IMR-90 (cell line): ENCODE data around the gene DNAJC3. TPM values are rescaled to one million over a fixed set of nuclear protein-coding genes. Genes with fewer than 3 reads are reported as not detected.

Experiments used
- ATAC-seq: fragments of 200-7000 bp; cut with Tn5 transposase; 2 replicates; pipeline ENCODE4 v1.9.1; 2020; ENCODE audit warnings: low read depth, mild to moderate bottlenecking, moderate library complexity
- BruUV-seq: library from RNA; stranded (reverse); fragments of 400-500 nt; replicated peaks from 2 replicates; lab custom pipeline; 2021; lab: Mats Ljungman, UMichigan
- CTCF ChIA-PET: fragments of 300-600 bp; formaldehyde crosslinking; extraction: SDS; loops from one replicate; lab custom pipeline; 2021; ENCODE audit warnings: antibody characterized with exemption; lab: Yijun Ruan, JAX
- POLR2A ChIA-PET: fragments of 300-600 bp; sonication (Branson Sonifier 250); formaldehyde crosslinking; loops from one replicate; lab custom pipeline; 2022; ENCODE audit warnings: antibody characterized with exemption; ENCODE audit not compliant: unreplicated experiment; lab: Charles Lee
- DNase-seq: peaks from one replicate; pipeline ENCODE4 v3.0.0; 2013
- H2AFZ ChIP-seq: replicated peaks from 2 replicates; pipeline ENCODE3; 2013; ENCODE audit warnings: low read length, mild to moderate bottlenecking; ENCODE audit not compliant: poor library complexity
- H2AK5ac ChIP-seq: 2 replicates; pipeline ENCODE4 v1.6.1; 2013; ENCODE audit warnings: low read depth, low read length, inconsistent platforms
- H2AK9ac ChIP-seq: replicated peaks from 2 replicates; pipeline ENCODE3; 2013; ENCODE audit warnings: mild to moderate bottlenecking, low read depth, low read length, moderate library complexity; ENCODE audit not compliant: poor library complexity
- H2BK120ac ChIP-seq: 2 replicates; pipeline ENCODE4 v1.6.1; 2013; ENCODE audit warnings: low read depth, low read length, inconsistent platforms
- H2BK15ac ChIP-seq: 3 replicates; pipeline ENCODE4 v1.6.1; 2013; ENCODE audit warnings: low read depth, low read length, inconsistent platforms
- H2BK20ac ChIP-seq: 2 replicates; pipeline ENCODE4 v1.6.1; 2013; ENCODE audit warnings: low read depth, mild to moderate bottlenecking, inconsistent platforms, low read length, moderate library complexity
- H2BK5ac ChIP-seq: 2 replicates; pipeline ENCODE4 v1.6.1; 2013; ENCODE audit warnings: mild to moderate bottlenecking, low read depth, low read length, inconsistent platforms; ENCODE audit not compliant: poor library complexity, severe bottlenecking
- H3K14ac ChIP-seq: replicated peaks from 2 replicates; pipeline ENCODE4 v1.6.1; 2013; ENCODE audit warnings: low read depth, low read length, inconsistent platforms
- H3K18ac ChIP-seq: 2 replicates; pipeline ENCODE4 v1.6.1; 2013; ENCODE audit warnings: low read depth, low read length, control low read depth
- H3K23ac ChIP-seq: 2 replicates; pipeline ENCODE4 v1.6.1; 2013; ENCODE audit warnings: low read depth, low read length, inconsistent platforms
- H3K27ac ChIP-seq: 2 replicates; pipeline ENCODE4 v1.5.1; 2013; ENCODE audit warnings: mild to moderate bottlenecking, control low read depth, low read length; ENCODE audit not compliant: insufficient read depth
- H3K27me3 ChIP-seq: 2 replicates; pipeline ENCODE4 v1.6.1; 2013; ENCODE audit warnings: low read length; ENCODE audit not compliant: control insufficient read depth, insufficient read depth
- H3K36me3 ChIP-seq: 2 replicates; pipeline ENCODE4 v1.6.1; 2013; ENCODE audit warnings: low read length, mixed read lengths; ENCODE audit not compliant: control insufficient read depth, insufficient read depth
- H3K4ac ChIP-seq: 2 replicates; pipeline ENCODE4 v1.6.1; 2013; ENCODE audit warnings: low read depth, low read length, inconsistent platforms
- H3K4me1 ChIP-seq: 2 replicates; pipeline ENCODE4 v1.6.1; 2013; ENCODE audit warnings: low read length, mixed read lengths; ENCODE audit not compliant: control insufficient read depth, insufficient read depth
- H3K4me2 ChIP-seq: 2 replicates; pipeline ENCODE4 v1.6.1; 2013; ENCODE audit warnings: low read depth, mild to moderate bottlenecking, control low read depth, low read length, moderate library complexity
- H3K4me3 ChIP-seq: 2 replicates; pipeline ENCODE4 v1.5.1; 2013; ENCODE audit warnings: low read depth, mild to moderate bottlenecking, control low read depth, low read length, moderate library complexity; ENCODE audit not compliant: insufficient read depth
- H3K56ac ChIP-seq: 2 replicates; pipeline ENCODE4 v1.6.1; 2013; ENCODE audit warnings: low read length, inconsistent platforms; ENCODE audit not compliant: insufficient read depth; ENCODE audit errors: extremely low read depth
- H3K79me1 ChIP-seq, 2 experiments: 2 replicates each; pipeline ENCODE4 v1.6.1; 2013; ENCODE audit warnings: low read length in 2 of 2, inconsistent platforms in 1 of 2, low read depth in 1 of 2
- H3K9ac ChIP-seq: 2 replicates; pipeline ENCODE4 v1.6.1; 2013; ENCODE audit warnings: low read depth, low read length, control low read depth
- H3K9me1 ChIP-seq: 2 replicates; pipeline ENCODE4 v1.6.1; 2013; ENCODE audit warnings: low read length, inconsistent platforms; ENCODE audit not compliant: insufficient read depth
- H3K9me3 ChIP-seq: 2 replicates; pipeline ENCODE4 v1.6.1; 2013; ENCODE audit warnings: low read length; ENCODE audit not compliant: control insufficient read depth, insufficient read depth
- H4K20me1 ChIP-seq: 2 replicates; pipeline ENCODE4 v1.6.1; 2013; ENCODE audit warnings: low read length, inconsistent platforms; ENCODE audit not compliant: insufficient read depth
- H4K5ac ChIP-seq: 2 replicates; pipeline ENCODE4 v1.6.1; 2013; ENCODE audit warnings: mild to moderate bottlenecking, low read depth, low read length, control low read depth
- H4K8ac ChIP-seq, 2 experiments: 2 replicates each; pipeline ENCODE4 v1.6.1; 2013; ENCODE audit warnings: low read depth in 2 of 2, low read length in 2 of 2, control low read depth in 1 of 2, inconsistent platforms in 1 of 2
- H4K91ac ChIP-seq: 2 replicates; pipeline ENCODE4 v1.6.1; 2013; ENCODE audit warnings: low read depth, low read length, inconsistent platforms; ENCODE audit not compliant: insufficient read depth
- CHD1 ChIP-seq: IDR thresholded peaks from 2 replicates; pipeline ENCODE4 v1.6.1; 2012; ENCODE audit warnings: low read depth, low read length, improper control_type of control experiment
- ELK1 ChIP-seq: fragments of 150-350 bp; IDR thresholded peaks from 2 replicates; pipeline ENCODE4 v1.6.1; 2016; ENCODE audit warnings: low read depth, mild to moderate bottlenecking, low read length, moderate library complexity, borderline replicate concordance
- RAD21 ChIP-seq: IDR thresholded peaks from 2 replicates; pipeline ENCODE4 v1.6.1; 2012; ENCODE audit warnings: low read length, improper control_type of control experiment
- RCOR1 ChIP-seq: IDR thresholded peaks from 2 replicates; pipeline ENCODE4 v1.6.1; 2012; ENCODE audit warnings: mild to moderate bottlenecking, low read length, improper control_type of control experiment; ENCODE audit not compliant: insufficient replicate concordance
- RFX5 ChIP-seq: IDR thresholded peaks from 2 replicates; pipeline ENCODE4 v1.8.0; 2012; ENCODE audit warnings: low read depth, mild to moderate bottlenecking, low read length, moderate library complexity
- SMC3 ChIP-seq: fragments of 150-350 bp; IDR thresholded peaks from 2 replicates; pipeline ENCODE4 v1.6.1; 2016; ENCODE audit warnings: low read depth, mild to moderate bottlenecking, antibody characterized with exemption, low read length, moderate library complexity
- USF2 ChIP-seq: fragments of 150-350 bp; IDR thresholded peaks from 2 replicates; pipeline ENCODE4 v1.6.1; 2017; ENCODE audit warnings: mild to moderate bottlenecking, antibody characterized with exemption, low read length, low read depth
- WGBS, 2 experiments: methylation state at CpG; one replicate each; pipeline versions ENCODE4 v1.1.5 to v1.1.7; 2013; ENCODE audit warnings: missing lambda C conversion rate in 2 of 2; ENCODE audit not compliant: insufficient read length in 1 of 2; ENCODE audit errors: extremely low coverage in 2 of 2; 5-methylcytosine and 5-hydroxymethylcytosine counted together
- dilution Hi-C: fragments of 300-500 bp; cut with HindIII; formaldehyde crosslinking; loops from one replicate; pipeline ENCODE4 v1.14.3; 2018; ENCODE audit warnings: low sequenced_read_pairs; ENCODE audit not compliant: unreplicated experiment
- in situ Hi-C: fragments of 300-500 bp; cut with MboI; formaldehyde crosslinking; loops from 3 replicates; pipeline ENCODE4 v1.14.3; 2019; ENCODE audit warnings: low sequenced_read_pairs, inconsistent platforms, mixed read lengths
- intact Hi-C: fragments of 100-400 bp; cut with micrococcal nuclease; formaldehyde crosslinking; loops from 2 replicates; pipeline ENCODE4 v1.10.0; 2022
- polyA plus RNA-seq, 3 experiments: library from polyadenylated mRNA; depleted of rRNA; stranded (reverse); fragments of >200 nt; gene quantifications; 2 replicates each; pipeline ENCODE4 v1.2.3, GENCODE V29; 2012; ENCODE audit warnings: low replicate concordance in 1 of 3
- total RNA-seq: library from RNA; depleted of rRNA; stranded (reverse); fragments of >200 nt; gene quantifications from 2 replicates; pipeline ENCODE4 v1.2.3, GENCODE V29; 2012

Gene DNAJC3
- total and polyA plus RNA-seq, 2 of the 4 experiments (the other 2 are of a cell fraction), result 10.7 to 28.5 TPM

- no peak overlapping the region for H3K27ac ChIP-seq
- no peaks in the 10 kb centered on the region for H3K27me3 ChIP-seq
- H2AK9ac ChIP-seq, result no peak overlapping the region
- no peak overlapping the region for H2AFZ ChIP-seq
- no peak overlapping the region for H3K18ac ChIP-seq
- H3K79me1 ChIP-seq, result no peaks in the 10 kb centered on the region
- intact Hi-C loops (no loop called here), in situ Hi-C loops (no loop called here), dilution Hi-C loops (no loop called here)
- no peak overlapping the region for H4K8ac ChIP-seq
- no peak overlapping the region for H3K23ac ChIP-seq
- H3K56ac ChIP-seq, result no peak overlapping the region
- ChIA-PET CTCF (no interaction called here), POLR2A (no interaction called here)
- H4K5ac ChIP-seq, result no peak overlapping the region
- no peak overlapping the region for H3K14ac ChIP-seq
- H3K36me3 ChIP-seq, result peaks cover 4% of the 10 kb centered on the region; the same call in 1 of the 2 replicates
- BruUV-seq, result no TSS peak
- H3K4me1 ChIP-seq, result no peaks in the 10 kb centered on the region
- H2BK15ac ChIP-seq, result no peak overlapping the region
- no peak overlapping the region for H2BK120ac ChIP-seq
- no peak overlapping the region for H2BK5ac ChIP-seq
- H4K91ac ChIP-seq, result no peak overlapping the region
- no peak overlapping the region for H3K4me3 ChIP-seq
- H4K20me1 ChIP-seq, result no peaks in the 10 kb centered on the region
- WGBS, 2 experiments, result no CpG with 5 or more reads among the region's 1 CpG
- H3K9me3 ChIP-seq, result no peaks in the 10 kb centered on the region; the same call in 1 of the 2 replicates
- H3K9ac ChIP-seq, result no peak overlapping the region
- H3K4me2 ChIP-seq, result no peak overlapping the region
- no peak overlapping the region for H2BK20ac ChIP-seq
- H3K4ac ChIP-seq, result no peak overlapping the region
- H2AK5ac ChIP-seq, result no peak overlapping the region
- no peak for DNase-seq
- TF ChIP-seq RFX5, result no peak
- no peak for TF ChIP-seq CHD1
- no peak for TF ChIP-seq ELK1
- TF ChIP-seq RCOR1, result no peak
- TF ChIP-seq USF2, result no peak
- TF ChIP-seq SMC3, result no peak
- no peak for TF ChIP-seq RAD21
- no peaks in the 10 kb centered on the region; the same call in 1 of the 2 replicates for H3K9me1 ChIP-seq
- ATAC-seq, result no peak
Measured at GRCh38 chr13:95814495-95814894, 137.6 kb downstream of the DNAJC3 start.
